Activated CD8-positive, alpha-beta memory T cell treated with anti-CD3 and anti-CD28 coated beads, Interleukin-2, amount 50 U/mL, for 1 hour (primary cell): ENCODE data around the gene JOSD2.
"Not testable (repeated sequence)": the region's sequence is repeated elsewhere in the genome, so short reads cannot be mapped to it uniquely, and the experiment has no call there.

ENCODE experiments used
- DNase-seq: peaks from one replicate; pipeline ENCODE4 v3.0.0-alpha.2; 2020; ENCODE audit errors: extremely low read depth

JOSD2 gene

DNA sequence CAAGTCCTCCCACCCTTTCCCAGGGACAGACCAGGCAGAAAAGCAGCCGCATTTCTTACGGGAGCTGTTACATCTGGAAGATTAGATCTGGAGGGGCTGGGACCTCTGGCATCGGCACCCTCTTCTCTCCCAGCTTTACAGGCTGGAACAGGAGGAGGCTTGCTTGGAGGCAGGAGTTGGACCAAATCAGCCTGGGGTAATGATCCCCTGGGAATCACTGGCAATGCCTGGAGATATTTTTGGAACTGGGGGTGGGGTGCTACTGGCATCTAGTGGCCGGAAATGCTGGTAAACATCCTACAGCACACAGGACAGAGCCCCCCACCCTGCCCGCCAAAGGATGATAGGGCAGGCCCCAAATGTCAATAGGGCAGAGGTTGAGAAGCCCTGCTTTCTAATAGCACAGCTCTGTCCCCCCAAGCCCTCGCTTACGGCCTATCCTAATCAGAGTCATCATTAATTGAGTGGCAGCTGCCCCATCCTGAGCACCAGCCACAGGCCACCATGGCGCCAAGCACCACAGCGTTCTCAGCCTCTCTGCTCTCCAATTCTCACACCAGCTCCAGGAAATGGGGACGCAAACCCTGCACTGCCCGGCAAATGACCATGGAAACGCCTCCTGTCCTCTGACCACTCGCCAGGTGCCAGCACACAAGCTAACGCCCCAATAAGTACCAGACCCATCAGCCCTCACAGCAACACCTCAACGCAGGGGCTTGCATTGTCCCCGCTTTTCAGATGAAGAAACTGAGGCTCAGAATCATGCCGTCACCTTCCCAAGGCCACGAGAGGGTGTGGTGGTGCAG lies 36.6 kb upstream of the JOSD2 start:
- no peak for DNase-seq

DNA sequence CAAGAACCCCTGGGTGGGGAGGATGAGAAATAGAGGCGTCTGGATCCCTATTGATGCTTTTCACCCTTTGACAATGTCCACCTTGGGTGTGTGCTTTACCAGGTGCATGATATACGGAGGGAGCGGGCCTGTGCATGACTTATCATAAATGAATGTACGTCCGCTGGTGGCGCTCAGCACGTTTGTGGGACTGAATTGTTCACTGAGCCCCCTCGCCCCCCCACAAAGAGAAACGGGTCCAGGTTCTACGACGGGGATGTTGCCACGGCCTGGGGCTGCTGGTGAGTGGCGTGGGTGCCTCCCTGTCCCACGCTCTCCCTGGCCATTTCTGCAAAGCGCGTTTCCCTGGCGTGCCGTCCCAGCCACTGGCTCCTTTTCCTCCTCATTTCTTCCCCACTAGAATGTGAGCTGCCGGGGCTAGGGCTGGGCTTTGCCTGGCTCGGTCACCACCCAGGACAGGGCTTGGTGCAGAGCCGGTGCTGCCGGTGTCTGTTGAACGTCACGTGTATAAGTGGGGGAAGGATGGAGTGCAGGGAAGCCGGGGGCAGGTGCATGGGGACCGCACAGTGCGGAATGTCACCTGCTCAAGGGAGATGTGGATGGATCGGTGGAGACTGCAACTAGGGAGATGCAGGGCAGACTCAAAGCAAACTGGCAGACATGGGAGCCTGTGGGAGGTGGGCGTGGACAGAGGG lies 35.7 kb upstream of the JOSD2 start:
- DNase-seq, result no peak

DNA sequence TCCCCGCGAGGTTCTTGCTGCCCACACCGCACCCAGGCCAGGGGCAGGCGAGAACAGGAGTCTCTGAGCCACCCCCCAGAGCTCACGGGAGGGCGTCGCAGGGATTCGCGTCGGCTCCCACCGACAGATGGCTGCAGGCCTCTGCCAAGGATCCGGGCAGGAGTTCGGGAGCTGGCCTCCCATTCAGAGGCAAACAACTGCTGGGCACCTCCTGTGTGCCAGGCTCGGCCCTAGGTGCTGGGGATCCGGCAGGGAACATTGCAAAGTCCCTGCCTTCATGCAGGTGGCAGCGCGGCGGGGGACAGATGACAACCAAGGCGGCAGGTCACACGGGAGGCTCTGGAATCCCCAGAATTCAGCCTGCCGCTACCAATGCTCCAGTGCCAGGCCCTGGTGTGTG lies 32.0 kb upstream of the JOSD2 start:
- DNase-seq, result no peak

DNA sequence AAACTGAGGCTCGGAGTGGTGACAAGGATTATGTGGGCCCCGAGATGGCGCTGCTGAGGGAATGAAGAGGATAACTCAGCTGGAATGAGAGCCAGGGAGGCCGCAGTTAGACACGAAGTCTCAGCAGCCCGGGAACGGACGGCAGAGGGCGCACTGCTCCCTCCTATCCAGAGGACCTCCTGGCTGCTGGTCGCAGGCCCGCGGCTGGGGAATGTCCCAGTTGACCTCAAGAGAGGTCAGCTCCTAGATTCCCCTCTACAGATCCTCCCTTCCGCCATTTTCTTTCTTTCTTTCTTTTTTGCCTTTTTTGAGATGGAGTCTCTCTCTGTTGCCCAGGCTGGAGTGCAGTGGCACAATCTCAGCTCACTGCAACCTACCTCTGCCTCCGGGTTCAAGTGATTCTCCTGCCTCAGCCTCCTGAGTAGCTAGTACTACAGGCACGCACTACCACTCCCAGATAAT lies 26.8 kb upstream of the JOSD2 start:
- DNase-seq, result no peak

DNA sequence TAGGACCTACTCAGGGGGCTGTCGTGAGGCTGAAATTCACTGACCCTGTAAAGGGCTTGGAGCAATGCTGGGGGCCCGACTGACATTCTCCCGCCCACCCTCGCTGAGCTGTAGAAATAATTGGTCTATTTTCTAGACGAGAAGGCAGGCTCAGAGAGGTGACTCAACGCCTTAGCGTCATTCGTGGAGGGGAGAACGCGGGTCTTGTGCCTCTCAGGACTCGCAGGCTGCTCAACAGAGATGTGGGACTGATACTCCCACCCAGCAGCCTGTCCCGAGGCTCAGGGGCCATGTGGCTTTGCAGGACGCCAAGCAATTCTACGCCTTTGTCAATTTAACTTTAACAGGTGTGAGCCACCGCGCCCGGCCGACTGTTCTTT lies 26.3 kb upstream of the JOSD2 start:
- no peak for DNase-seq

DNA sequence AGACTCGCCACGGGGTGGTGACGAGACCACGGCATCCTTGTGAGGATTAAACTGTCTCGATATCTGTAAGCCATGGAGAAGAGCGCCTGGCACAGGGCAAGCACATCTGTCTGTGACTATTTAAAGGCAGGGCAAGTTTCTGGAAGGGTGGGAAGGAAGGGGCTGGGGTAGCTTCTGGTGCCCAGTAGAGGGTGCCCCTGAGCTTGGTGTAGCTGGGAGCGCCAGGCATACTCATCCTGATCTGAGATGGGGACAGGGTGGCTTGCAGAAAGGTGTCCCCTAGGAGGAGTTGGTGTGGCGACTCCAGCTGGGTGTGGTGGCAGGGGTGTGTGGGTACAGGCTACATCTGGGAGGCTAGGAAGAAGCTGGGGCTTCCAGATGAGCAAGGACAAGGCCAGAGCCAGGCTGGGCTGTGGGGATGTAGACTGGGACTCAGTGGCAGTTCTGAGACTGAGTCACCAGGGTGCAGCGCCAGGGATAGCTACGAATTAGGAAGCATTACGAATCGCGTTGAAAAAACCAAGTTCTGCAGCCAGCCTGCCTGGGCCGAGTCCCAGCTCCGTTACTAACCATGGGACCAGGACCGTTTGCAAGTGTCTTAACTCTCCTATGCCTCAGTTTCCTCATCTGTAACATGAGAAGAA lies 25.8 kb upstream of the JOSD2 start:
- no peak for DNase-seq

DNA sequence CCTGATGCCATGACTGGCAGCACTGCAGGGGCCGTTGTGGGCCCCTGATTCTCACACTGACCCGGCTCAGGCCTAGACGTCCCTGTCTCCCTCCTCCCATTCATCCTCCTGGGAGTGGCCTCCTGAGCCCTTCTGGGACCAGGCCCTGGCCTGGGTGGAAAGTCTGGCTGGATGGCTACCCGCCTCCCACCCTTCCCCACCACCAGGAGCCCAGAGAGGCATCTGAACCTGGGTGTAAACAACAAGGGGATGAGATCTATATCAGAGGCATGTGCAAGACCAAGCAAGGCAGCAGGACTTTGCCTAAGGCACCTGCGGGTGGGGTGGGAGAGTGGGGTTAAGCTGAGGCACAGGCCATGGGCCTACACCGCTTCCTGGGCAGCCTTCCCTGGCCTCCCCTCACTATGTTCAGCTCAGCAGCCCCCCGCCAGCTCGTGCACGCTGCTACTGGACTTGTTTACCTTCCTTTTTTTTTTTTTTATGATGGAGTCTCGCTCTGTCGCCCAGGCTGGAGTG lies 24.7 kb upstream of the JOSD2 start:
- no peak for DNase-seq

DNA sequence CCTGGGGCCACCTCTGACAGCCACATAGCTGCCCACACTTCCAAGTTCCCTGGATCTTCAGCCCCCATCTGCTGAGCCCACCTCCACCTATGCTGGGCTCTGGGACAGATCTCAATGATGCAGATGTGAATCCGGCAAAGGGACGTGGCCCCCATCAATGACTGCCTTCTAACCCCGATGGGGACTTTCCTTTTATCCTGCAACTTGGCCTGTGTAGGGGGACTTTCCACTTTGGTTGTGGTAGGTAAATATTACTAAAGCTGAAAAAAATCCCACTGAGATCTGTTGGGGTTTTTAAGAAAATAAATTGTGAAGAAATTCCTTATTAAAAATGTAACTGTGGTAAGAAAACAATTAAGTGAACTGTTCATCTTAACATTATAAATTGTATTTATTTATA lies 23.5 kb upstream of the JOSD2 start:
- no peak for DNase-seq

DNA sequence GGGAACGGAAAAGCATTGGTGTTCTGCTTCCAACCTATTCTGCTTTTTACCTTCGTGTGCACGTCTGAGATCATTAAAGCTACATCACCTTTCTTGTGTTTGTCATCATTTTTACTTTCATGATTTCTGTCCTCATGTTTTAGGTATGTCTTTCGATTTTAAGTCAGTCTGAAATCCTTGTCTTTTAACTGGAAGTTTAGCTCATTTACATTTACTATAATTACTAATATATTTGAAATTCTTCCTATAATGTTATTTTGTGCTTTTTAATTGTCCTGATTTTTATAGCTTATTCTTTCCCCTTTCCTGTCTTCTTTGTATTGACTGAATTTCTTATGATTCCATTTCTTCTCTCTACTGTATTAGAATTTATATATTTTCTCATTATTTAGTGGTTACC lies 22.0 kb upstream of the JOSD2 start:
- no peak for DNase-seq

DNA sequence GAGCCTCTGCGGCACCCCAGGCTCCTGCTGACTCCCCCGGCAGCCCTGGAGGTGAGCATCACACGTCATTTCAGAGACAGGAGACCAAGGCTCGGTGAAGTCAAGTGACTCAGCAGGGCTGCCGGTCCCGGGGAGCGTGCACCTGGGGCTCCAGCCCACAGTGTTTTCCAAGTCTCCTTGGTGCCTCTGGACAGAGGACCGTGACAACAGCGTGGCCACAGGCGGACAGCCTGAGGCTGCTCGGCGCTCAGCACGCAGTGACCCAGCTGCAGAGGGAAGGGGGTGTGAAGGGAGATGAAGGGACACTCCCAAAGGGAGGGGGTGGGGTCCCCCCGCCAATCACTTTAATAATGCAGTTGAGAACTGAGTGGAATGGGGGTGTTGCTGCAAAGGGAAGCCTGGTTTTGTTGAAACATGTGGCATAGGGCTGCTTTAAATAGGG lies 20.2 kb upstream of the JOSD2 start:
- no peak for DNase-seq

DNA sequence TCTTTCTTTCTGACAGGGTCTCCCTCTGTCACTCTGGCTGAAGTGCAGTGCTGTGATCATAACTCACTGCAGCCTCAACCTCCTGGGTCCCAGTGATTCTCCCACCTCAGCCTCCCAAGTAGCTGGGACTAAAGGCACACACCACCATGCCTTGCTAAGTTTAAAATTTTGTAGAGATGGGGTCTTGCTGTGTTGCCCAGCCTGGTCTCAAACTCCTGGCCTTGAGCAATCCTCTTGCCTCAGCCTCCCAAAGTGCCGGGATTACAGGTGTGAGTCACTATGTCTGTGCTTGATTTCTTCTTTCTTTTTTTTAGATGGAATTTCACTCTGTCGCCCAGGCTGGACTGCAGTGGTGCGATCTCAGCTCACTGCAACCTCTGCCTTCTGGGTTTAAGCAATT lies 17.1 kb upstream of the JOSD2 start:
- DNase-seq, result not testable (repeated sequence)

DNA sequence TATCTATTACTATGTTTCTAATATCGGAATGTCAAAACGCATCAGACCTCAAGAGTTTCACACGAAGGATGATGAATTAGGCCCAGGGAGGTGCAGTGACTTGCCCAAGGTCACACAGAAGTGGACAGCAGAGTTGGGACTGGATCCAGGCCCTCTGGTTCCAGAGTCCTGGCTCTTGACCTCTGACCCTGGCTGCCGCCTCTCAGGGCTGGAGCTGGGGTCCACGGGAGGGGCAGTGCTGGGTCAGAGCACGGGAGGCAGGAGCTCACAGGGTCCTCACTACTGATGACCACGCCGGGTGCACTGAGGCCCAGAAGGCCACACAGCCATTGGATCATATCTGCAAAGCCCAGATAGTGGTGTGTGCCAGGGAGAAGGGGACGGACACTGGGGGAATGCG lies 11.9 kb upstream of the JOSD2 start:
- DNase-seq, result no peak

DNA sequence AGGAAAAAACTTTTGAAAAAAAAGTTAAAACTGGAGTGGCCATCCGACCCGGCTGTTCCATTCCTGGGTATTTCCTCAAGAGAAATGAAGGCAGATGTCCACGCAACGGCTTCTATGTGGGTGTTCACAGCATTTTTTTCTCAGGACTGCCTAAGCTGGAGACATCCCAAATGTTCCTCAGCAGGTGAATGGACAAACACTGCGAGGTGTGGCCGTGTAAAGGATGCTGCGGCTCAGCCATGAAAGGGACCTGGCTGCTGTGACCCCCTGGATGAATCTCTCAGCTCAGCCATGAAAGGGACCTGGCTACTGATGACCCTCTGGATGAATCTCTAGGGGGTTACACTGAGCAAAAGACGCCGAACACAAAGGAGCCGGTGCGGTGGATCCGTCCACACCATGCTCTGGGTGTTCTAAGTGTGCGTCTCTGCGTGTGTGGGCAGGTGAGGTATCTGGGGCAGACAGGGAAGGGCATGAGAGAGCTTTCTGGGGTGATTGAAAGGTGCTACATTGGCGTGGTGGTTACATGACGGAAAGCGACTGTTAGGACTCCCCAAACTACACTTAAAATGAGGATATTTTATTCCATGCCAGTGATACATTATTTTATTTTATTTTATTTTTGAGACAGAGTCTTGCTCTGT lies 10.0 kb upstream of the JOSD2 start:
- DNase-seq, result no peak

DNA sequence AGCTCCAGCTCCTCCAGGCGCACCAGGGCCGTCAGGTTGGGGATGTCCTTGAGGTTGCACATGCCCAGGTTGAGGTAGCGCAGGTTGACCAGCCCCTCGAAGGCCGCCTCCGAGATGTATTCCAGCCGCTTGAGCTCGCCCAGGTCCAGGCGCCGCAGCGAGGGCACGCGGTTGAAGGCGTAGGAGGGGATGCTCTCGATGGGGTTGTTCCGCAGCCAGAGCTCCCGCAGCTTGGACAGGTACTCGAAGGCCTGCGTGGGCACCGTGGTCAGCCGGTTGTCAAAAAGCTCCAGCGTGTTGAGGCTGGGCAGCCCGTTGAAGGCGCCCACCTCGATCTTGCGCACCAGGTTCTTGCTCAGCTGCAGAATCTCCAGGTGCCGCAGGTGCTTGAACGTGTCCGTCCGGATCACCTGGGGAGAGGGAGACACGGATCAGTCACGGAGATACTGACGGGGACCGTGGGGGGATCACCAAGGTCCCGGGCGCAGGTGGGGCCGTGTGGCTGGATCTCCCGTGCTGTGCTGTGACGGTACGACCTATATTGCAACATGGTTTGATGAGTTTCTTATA lies 8.1 kb upstream of the JOSD2 start:
- DNase-seq, result no peak

DNA sequence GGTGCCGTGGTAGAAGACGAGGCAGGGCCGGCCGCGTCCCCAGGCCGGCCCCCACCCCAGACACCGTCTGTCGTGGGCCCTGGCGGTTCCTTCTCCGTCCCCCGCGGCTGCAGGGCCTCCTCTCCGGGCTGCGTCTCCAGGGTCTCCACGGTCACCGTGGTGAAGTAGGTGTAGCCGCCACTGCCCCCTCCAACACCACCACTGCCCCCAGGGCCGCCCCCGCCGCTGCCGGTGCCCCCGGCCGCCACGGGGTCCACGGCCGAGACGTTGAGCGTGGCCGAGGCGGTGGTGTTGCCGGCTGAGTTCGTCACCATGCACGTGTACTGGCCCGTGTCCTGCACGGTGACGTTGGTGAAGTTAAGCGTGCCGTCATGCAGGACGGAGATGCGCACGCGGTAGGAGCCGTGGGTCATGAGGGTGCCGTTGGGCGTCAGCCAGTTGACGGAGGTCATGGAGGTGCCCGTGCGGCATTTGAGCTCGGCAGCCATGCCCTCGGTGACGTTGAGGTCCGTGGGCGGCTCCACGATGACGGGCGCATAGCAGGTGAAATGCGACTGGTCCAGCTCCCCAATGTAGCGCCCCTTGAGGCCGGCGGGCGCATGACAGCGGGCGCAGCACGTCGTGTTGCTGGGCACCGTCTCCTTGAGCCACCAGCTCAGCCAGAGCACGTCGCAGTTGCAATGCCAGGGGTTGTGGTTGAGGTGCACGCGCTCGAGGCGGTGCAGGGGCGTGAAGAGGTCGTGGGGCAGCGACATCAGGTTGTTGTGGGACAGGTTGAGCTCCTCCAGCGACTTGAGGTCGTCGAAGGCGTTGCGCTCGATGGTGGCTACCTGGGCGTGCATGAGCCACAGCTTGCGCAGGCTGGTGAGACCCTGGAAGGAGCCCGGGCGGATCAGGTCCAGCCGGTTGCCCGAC lies 7.4 kb upstream of the JOSD2 start:
- no peak for DNase-seq

DNA sequence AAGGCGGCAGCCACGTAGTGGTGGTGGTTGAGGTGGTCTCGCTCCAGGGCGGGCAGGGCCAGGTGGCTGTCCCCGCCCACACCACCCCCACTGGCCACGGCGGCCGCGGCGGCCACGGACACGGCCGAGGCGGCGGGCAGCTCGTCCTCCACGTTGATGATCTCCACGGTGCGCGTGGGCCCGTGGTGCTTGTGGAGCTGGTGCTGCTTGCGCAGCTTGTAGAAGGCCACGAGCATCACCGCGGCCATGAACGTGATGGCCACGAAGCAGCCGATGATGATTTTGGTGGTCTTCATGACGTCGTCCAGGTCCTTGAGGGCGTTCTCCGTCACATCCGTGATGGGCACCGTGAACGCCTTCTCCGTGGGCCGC lies 6.7 kb upstream of the JOSD2 start:
- no peak for DNase-seq

DNA sequence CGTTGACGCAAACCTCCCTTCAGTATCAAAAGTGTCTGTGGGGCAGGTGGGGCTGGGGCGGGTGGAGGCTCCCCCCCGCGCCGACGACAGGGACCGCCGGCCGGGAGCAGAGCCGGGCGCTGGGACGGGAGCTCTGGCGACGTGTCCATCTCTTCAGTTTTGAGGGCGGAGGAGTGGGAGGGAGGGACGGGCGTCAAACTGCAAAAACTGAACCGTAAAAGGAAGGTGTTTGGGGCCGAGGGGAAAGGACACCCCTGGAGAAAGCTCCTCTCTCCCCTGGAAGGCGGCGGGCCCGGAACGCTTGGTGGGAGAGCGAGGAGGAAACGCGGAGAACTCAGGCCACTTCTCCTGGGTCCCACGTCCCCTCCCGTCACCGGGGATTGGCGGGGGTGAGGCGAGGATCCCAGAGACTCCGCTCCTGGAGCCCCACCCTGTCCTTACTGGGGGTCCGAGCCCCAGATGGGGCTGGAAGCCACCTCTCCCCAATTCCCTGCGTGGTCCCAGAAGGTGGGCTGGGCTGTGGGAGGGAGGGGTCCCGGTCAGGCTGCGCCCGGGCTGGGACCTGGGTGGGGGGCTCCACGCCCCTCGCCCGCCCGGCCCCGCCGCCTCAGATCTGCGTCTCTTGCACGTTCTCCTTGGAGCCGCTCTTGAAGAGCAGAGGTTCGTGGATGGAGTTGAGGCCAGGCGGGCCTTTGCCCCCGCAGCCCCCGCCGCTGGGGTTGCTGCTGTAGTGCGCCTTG lies 6.1 kb upstream of the JOSD2 start:
- DNase-seq, result no peak

DNA sequence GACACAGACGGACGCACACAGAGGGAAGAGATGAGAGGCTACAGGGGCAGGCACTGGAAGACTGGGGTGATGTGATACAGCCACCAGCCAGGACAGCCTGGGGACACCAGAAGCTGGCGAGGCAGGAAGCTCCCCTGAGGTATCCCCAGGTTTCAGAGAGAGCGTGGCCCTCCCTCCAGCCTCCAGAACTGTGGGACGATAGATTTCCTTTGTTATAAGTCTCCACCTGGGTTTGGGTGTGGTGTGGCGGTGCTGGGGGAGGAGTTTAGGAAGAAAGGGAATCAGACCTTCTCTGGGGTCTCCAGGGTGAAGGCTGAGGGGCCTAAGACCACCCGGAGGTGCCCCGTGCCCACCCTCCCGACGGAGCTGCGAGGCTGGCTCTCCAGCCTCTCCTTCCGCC lies 5.5 kb upstream of the JOSD2 start:
- DNase-seq, result no peak

DNA sequence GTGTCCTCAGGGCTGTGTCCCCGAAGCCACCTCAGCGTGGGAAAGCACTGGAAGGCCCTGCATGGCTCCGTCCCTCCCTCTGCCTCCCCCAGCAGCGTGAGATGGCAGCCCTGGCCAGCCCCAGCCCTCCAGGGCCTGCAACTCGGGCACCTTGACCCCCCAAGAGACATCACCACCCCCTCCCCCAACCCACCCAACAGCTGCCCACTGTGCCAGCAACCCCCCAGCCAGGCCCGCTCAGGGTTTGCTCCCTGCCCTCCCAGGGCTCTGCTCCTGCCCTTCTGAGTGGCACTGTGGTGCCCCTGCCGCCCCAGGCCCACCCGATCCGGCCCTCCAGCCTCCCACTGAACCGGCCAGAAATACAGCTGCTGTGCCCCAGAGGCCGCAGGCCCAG lies 4.2 kb upstream of the JOSD2 start:
- no peak for DNase-seq
